Nephron (organoid): ENCODE data around the gene TCF4.
A peak's percentile ranks its signal among the peaks of the same experiment; 100 is the strongest.

ENCODE experiments used
- H3K27ac Mint-ChIP-seq, 3 experiments: 2 replicates each; pipeline ENCODE4 v1.8.0; 2020; ENCODE audit warnings: mixed read lengths in 3 of 3, mild to moderate bottlenecking in 2 of 3, moderate library complexity in 1 of 3
- H3K27me3 Mint-ChIP-seq: 2 replicates; pipeline ENCODE4 v1.8.0; 2021; ENCODE audit warnings: low read depth, mild to moderate bottlenecking, moderate library complexity, mixed read lengths
- H3K36me3 Mint-ChIP-seq: 2 replicates; pipeline ENCODE4 v1.8.0; 2020; ENCODE audit warnings: low read depth, mixed read lengths
- H3K4me1 Mint-ChIP-seq: 2 replicates; pipeline ENCODE4 v1.8.0; 2020; ENCODE audit warnings: mixed read lengths
- H3K4me3 Mint-ChIP-seq, 3 experiments: 2 replicates each; pipeline ENCODE4 v1.8.0; 2020; ENCODE audit warnings: mild to moderate bottlenecking in 3 of 3, mixed read lengths in 3 of 3, moderate library complexity in 2 of 3
- H3K9me3 Mint-ChIP-seq: 2 replicates; pipeline ENCODE4 v1.8.0; 2020; ENCODE audit warnings: mixed read lengths
- TF ChIP-seq, protein P1 (sequence below), 3 experiments: fragments of 200-600 bp; sonication (generic); IDR thresholded peaks; one replicate each; pipeline ENCODE4 v1.5.0; 2021; ENCODE audit warnings: antibody characterized with exemption in 3 of 3; ENCODE audit not compliant: unreplicated experiment in 3 of 3

Gene TCF4

DNA sequence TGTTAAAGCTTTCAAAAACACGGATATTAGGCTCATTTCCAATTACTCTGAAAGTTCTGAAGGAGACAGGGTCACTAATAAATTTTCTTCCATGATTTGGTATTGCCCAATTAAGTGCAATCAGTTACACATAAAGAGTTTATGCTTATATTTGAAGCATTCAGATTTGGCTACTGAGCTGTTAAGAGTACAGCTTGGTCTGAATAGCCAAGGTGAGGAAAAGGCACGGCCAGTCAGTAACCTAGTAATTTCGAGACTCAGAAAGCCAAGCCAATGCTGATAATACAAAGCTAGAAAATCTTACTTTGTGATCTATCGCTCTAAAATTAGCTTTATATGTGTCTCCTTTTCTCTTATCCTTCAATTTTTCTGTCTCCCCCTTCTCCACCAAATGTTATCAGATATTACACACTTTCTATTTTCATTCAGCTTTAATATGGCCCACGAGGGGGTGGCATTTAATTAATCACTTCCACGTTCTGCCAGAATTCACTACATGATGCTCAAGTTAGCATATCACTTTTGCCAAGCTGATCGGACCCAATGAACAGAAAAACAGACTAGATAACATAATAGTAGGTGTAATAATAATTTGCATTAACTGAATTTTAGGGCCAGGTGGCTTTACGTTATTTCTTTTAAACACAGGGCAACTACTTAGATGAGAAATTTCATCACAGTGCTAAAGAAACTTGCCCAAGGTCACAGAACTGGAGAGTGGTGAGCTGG, 138.4 kb downstream of the TCF4 start:
- Mint-ChIP-seq H3K27me3 (no peaks in the 10 kb centered on the region), H3K4me1 (peaks cover 54% of the 10 kb centered on the region), H3K27ac (no peak overlapping the region), H3K9me3 (peaks cover 6% of the 10 kb centered on the region), H3K36me3 (peaks cover 22% of the 10 kb centered on the region), H3K4me3 (no peak overlapping the region)
- TF ChIP-seq, protein P1, sequence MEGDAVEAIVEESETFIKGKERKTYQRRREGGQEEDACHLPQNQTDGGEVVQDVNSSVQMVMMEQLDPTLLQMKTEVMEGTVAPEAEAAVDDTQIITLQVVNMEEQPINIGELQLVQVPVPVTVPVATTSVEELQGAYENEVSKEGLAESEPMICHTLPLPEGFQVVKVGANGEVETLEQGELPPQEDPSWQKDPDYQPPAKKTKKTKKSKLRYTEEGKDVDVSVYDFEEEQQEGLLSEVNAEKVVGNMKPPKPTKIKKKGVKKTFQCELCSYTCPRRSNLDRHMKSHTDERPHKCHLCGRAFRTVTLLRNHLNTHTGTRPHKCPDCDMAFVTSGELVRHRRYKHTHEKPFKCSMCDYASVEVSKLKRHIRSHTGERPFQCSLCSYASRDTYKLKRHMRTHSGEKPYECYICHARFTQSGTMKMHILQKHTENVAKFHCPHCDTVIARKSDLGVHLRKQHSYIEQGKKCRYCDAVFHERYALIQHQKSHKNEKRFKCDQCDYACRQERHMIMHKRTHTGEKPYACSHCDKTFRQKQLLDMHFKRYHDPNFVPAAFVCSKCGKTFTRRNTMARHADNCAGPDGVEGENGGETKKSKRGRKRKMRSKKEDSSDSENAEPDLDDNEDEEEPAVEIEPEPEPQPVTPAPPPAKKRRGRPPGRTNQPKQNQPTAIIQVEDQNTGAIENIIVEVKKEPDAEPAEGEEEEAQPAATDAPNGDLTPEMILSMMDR (IDR thresholded peaks at IDR 0.05; ENCODE audit: unreplicated experiment in 3 of 3) = no peak

DNA sequence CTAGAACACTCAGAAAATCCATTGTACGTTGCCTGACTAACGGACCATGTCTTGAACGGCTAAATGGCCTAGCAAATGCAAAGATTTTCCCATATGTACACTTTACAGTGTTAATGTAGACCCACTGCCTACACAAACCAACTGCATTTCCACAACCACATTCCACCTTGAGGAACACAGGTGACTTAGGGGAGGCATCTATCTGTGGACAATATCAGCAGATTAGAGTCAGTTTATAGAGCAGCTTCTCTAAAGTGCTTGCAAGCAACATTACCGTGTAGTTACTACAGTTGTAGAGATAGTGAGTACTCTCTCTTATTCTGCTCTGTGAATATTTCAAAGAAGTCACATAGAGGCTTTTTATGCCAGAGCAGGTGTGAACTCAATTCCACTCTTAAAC, 139.6 kb downstream of the TCF4 start:
- TF ChIP-seq, protein P1 (IDR thresholded peaks at IDR 0.05; ENCODE audit: unreplicated experiment in 3 of 3) = no peak
- Mint-ChIP-seq H3K4me1 (peaks cover 55% of the 10 kb centered on the region), H3K36me3 (peaks cover 31% of the 10 kb centered on the region), H3K27me3 (no peaks in the 10 kb centered on the region), H3K9me3 (peaks cover 6% of the 10 kb centered on the region), H3K4me3 (no peak overlapping the region), H3K27ac (peak overlapping the region in 1 of 3 experiments; percentile 33)

DNA sequence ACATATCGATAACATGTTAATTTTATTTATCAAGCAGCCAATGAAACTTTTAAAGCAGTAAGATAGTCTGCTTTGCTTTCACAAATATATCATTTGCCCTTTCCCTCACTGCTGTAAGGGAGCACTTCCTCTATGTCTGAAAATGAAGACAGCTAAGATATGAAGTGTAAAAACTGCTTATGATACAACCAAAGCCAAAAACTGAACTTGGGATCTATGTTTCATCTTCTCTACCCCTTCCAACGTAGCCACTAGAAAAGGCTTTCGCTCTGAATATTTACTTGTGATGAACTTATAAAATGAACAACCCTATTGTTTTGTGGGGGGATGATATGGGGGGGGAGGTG, 140.3 kb downstream of the TCF4 start:
- Mint-ChIP-seq H3K9me3 (peaks cover 6% of the 10 kb centered on the region), H3K36me3 (peaks cover 31% of the 10 kb centered on the region), H3K4me3 (no peak overlapping the region), H3K27me3 (no peaks in the 10 kb centered on the region), H3K4me1 (peaks cover 54% of the 10 kb centered on the region), H3K27ac (no peak overlapping the region)
- TF ChIP-seq, protein P1 (IDR thresholded peaks at IDR 0.05; ENCODE audit: unreplicated experiment in 3 of 3) = no peak

DNA sequence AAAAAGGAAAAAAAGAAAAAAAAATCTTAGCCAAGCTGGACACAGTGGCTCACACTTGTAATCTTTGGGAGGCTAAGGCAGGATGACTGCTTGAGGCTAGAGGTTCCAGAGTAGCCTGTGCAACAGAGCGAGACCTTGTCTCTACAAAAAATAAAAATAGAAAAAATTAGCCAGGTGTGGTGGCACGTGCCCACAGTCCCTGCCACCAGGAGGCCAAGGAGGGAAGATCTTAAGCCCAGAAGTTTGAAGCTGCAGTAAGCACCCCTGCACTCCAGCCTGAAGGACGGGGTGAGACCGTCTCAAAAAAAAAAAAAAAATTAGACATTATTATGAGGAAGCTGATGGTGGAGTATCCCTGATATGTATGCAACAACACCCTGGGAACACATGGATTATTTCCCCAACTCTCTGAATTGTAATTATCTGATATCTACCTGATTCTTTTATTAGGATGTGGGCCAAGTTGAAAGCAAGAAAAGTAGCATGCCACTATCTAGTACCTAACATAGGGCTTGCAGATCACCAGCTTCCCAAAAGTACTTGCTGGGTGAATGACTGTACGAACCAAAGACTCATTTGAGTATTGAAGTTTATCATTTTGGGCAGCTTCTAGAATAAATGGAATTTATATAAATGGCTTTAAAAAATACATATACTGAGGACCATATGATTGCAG, 140.9 kb downstream of the TCF4 start:
- H3K4me1 Mint-ChIP-seq = peaks cover 50% of the 10 kb centered on the region
- no peaks in the 10 kb centered on the region for H3K27me3 Mint-ChIP-seq
- peaks cover 6% of the 10 kb centered on the region for H3K9me3 Mint-ChIP-seq
- H3K4me3 Mint-ChIP-seq = no peak overlapping the region
- TF ChIP-seq, protein P1 (IDR thresholded peaks at IDR 0.05; ENCODE audit: unreplicated experiment in 3 of 3) = no peak
- peaks cover 29% of the 10 kb centered on the region for H3K36me3 Mint-ChIP-seq
- no peak overlapping the region for H3K27ac Mint-ChIP-seq

DNA sequence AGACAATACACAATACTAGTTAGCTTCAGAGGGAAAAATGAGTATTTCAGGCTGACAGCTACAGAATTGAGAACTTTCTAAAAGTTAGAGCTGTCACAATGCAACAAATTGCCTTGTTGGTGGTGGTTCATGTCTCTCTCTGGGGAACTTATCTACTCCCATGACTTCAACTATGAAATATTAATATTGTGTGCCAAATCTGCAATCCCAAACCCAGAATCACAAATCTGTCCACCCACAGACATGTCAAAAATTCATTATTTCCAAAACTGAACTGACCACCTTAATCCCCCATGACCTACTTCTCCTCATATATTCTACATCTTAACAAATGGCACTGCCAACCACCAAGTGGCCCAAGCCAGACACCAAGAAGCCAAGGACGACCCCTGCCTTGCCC, 143.5 kb downstream of the TCF4 start:
- TF ChIP-seq, protein P1 (IDR thresholded peaks at IDR 0.05; ENCODE audit: unreplicated experiment in 3 of 3) = no peak
- Mint-ChIP-seq H3K9me3 (peaks cover 6% of the 10 kb centered on the region), H3K4me3 (no peak overlapping the region), H3K27ac (peak overlapping the region in 1 of 3 experiments; percentile 10), H3K4me1 (peaks cover 40% of the 10 kb centered on the region), H3K27me3 (no peaks in the 10 kb centered on the region), H3K36me3 (peaks cover 27% of the 10 kb centered on the region)

DNA sequence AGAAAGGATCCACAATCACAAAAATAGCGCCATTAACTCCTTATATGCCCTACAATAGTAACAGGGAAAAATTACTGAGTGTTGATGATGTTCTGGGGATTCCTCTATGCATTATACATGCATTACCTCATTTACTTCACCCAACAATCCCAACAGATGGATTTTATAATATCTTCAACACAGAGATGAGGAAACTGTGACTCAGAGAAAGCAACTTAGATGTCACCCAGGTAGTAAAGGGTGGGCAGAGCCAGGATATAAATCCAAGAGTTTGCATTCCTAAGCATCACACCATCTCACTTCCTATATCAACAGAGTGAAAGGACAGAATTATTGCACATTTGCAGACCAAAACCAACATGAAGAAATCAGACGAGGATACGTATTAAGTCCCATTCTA, 144.2 kb downstream of the TCF4 start:
- Mint-ChIP-seq H3K4me3 (no peak overlapping the region), H3K9me3 (peaks cover 6% of the 10 kb centered on the region), H3K27me3 (no peaks in the 10 kb centered on the region), H3K36me3 (peaks cover 27% of the 10 kb centered on the region), H3K4me1 (peaks cover 36% of the 10 kb centered on the region), H3K27ac (no peak overlapping the region)
- TF ChIP-seq, protein P1 (IDR thresholded peaks at IDR 0.05; ENCODE audit: unreplicated experiment in 3 of 3) = no peak
